ENCODE data around the gene TLE5.

GRCh38 chr19:3067563-3067962, 5.3 kb upstream of the TLE5 start:
- TF ChIP-seq CTCF (IDR thresholded peaks at IDR 0.05) = no peak
- no peak for TF ChIP-seq POLR2A (IDR thresholded peaks at IDR 0.05)
- TF ChIP-seq POLR2AphosphoS5 (IDR thresholded peaks at IDR 0.05) = no peak
